CD4-positive, alpha-beta T cell treated with Interleukin-21 for 1 hour (primary cell): Measurements from ENCODE around the gene SH3RF1.
"Not testable (repeated sequence)": the region's sequence is repeated elsewhere in the genome, so short reads cannot be mapped to it uniquely, and the experiment has no call there.

Experiments used
- DNase-seq: peaks from one replicate; pipeline ENCODE4 v3.0.0-alpha.2; 2020

SH3RF1 gene

DNA sequence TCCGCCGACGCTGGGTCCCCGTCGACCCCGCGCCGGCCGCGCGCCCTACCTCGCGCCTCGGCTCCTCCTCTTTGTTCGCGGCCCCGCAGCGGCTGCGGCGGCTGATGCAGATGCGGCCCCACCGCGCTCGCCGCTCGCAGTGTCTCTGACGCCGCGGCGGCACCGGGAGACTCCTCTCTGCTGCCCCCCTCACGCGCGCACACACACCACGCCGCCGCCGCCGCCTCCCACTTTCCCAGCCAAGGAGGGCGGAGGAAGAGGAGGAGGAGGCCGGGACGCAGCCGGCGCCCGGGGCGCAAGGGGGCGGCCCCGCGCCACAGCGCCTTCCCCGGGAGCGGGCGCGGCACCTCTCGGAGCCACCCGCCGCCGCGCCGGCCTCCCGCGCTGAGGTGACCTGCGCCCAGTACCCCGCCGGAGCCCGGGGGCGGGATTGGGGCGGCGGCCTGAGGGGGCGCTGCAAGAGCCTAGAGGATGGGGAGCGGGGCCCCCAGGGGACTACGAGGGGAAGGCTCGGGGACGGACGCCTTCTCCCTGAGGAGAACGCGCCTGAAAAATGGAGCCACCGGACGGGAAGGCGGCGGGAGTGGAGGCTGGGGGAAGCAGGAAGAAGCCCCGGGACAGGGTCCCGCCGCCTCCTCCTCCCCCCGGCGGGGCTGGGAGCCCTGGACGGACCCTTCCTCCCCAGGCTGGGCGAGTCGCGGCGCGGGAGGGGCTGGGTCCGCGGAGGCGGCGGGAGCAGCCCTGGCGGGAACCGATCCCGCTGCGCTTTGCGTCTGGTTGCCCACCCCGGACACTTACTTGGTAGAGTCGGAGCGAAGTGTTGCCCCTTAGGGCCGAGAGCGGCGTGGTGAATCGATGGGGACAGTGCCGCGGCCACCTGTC, at the start of gene SH3RF1:
SH3RF1 (minus strand) TSS at position 147 of the 882 bp plus-strand sequence. CDS start 1,744 bp downstream, outside the sequence.
- DNase-seq: no peak

DNA sequence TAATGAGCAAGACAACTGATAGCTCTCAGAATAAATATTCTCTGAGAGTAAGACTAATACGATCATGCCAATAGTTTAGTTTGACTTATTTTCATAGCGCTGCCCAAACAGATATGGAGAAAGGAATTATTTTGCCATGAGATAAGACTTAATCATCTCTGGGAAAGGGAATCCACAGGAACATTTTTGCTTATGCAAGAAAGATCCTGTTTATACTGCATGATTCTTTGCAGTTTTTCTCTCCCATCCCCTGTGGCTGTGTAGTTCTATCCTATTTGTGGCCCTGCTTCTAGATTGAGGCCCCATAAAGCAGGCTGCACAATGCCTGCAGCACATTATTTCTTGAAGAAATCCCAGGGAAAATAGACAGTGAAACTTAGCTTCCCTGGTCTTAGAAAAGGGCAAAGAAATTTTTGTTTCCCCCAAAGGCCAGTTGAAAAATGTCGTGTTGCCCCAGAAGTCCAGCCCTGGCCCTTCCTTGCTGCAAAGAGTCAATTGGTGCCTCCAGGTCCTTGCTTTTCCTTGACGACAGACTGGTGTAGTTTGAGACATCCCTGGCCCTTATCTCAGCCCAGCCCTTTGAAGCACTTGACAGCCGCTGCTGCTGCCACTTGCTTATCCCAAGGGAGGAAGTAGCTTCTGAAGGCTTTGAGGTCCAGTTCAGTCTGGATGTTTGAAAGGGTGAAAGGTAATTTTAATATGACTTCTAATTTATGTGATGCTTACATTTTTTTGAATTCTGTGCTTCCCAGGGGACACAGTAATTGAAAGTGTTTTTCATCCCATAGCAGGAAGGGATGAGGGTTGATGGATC, 45.0 kb upstream of the SH3RF1 start:
- no peak for DNase-seq

DNA sequence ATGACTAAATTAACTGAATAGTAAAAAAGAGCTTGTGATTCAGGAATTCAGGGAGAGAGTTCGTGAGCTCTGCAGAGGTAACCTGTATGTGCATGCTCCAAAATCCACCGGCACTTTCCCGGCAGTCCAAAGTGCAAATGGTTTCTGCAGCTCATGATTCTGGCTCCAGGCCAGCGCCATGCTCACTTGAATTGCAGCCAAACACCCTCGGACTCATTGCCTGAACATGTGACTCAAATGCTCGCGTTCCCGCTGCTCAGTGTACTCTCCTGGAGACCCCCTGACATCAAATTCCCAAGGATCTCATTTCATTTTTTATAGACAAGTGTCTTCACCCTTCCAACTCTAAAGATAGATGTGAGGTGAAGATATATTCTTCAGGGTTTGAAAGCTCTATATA, 44.1 kb upstream of the SH3RF1 start:
- DNase-seq: no peak

DNA sequence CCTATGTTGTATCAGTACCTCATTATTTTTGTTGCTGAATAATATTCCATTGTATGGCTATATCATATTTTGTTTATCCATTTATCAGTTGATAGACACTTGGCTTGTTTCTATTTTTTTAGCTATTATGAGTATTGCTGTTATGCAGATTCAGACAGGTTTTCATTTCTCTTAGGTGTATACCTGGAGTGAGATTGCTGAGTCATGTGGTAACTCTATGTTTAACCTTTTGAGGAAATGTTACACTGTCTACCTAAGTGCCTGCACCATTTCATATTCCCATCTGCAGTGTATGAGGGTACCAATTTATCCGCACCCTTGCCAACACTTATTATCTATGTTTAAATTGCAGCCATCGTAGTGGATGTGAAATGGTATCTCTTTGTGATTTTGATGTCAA, 43.0 kb upstream of the SH3RF1 start:
- DNase-seq: no peak

DNA sequence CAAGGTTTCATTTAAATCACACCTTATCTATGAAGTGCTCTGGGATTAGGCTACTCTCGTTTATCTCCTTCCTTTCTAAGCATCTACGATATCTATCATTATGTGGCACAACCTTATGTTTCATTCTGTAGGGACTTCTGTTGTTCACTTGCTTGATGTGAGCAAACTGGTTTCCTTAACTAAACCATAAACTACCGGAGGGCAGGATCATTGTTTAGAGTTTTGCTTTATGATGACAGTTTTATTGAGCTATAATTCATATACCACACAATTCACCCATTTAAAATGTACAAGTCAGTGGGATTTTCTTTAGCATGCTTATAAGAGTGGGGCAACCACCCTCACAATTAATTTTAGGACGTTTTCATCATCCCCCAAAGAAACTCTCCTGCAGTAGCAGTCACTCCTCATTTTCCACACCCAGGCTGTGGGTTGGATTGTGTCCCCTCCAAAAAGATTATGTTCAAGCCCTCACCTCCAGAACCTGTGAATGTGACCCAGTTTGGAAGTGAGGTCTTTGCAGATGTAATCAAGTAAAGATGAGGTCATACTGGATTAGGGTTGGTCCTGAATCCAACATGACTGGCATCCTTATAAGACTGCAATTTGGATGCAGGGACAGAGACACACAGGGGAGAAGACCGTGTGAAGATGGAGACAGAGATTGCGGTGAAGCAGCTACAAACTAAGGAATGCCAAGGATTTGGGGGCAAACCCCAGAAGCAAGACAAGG, 42.1 kb upstream of the SH3RF1 start:
- DNase-seq: no peak

DNA sequence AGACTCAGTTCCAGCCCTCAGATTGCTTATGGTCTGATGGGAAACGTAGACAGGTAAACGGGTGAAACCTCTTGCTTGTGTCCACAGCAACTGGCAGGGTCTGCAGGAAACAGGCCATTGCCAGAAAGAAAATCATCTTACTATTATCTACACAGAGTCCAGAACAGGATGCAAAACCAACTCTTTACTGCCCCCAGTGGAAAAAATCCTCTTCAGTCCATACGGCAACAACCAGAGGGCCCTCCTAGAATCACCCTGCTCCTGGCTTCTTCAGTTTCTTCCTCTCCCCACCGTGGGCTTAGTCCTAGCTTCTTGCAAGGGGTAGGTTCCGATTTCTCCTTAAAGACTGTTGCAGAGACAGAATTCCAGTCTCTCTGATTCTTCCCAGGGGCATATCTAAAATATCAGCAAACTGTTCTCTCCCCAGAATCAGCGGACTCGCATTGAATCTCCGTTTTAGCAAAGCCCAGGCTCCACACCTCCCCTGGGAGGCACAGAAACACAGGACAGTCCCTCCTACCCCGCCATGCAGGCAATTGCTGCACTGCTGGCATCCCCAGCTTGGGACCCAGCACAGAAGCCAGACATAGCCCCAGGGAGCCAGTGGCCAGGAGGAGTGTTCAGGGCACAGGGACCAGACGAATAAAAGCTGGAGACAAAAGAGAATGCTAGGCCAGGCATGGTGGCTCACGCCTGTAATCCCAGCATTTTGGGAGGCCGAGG, 41.0 kb upstream of the SH3RF1 start:
- peak; percentile 17 for DNase-seq

DNA sequence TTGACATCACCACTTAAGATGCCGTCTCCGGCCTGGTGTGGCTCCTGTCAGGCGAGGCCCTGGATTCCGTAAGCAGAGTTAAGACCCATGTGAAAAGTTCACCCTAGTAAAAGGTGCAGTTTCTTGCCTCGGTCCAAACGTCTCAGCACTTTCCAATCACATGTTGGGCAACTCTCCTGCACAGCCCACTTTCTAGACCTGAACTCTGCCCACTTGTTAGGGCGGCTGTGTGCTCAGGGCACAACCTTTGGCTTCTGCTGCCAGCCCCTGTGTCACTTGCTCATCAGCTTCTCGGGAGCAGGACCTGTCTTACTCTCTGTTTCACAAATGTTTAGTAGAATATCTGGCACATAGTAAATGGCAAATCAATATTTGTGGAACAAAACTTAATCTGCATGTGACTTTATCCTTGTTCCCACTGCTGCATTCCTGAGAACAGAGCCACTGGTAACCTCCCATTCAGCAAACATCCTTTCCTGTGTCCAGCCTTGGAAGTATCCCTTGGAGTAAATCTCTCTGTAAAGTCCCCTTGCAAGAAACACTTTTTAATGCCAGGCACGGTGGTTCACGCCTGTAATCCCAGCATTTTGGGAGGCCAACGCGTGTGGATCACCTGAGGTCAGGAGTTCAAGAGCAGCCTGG, 38.7 kb upstream of the SH3RF1 start:
- no peak for DNase-seq

DNA sequence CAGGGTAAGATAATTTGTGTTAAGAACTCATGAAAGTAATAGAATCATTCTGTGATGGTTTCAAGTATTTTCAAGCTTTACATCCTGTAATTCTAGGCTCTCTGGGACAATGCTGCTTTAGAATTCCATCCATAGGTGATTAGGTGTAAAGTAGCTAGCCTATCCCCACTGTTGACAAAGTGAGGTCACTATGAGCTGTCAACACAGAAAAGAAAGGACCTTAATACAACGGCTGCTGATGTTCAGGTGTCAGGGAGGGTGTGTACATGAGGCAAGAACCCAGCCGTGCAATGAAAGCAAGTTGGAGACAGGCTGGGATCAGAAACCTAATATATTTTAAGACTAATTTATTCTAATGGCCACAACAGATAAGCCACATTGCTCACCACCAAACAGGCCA, 36.8 kb upstream of the SH3RF1 start:
- DNase-seq: no peak

DNA sequence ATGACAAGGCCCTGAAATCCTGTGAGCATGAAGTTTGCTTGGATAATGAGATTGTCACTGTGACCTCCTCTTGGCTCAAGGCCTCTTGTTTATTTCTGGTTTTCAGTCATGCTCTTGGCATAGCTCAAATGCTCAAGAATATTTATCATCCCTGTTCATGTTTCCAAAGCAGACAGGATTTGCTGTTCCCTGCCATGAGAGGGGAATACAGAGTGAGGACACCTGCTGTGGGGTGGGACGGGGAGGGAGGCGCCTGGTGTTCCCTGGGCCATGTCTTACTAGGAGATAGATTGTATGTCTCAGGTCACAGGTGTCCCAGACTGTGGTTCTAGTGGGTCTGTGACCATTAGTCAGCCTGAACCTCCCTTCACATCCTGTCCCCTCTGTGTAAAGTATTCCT, 34.9 kb upstream of the SH3RF1 start:
- DNase-seq: no peak

DNA sequence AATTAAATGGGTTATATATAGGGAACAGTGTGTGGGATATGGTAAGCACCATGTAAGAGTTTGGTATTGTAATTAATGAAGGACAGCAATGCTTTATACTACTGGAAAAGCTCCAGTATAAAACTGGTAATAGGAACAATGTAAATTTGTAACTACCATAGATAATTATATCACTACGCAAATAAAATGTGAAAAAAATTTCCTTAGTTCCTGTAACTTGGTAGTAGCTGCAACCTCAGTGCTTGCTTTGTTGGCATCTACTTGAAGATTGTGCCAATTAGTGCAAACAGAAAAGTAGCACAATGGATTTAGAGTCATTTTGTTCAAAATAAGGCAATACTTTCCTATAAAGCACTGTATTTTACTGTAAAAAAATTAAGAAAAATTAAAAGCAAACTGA, 34.4 kb upstream of the SH3RF1 start:
- DNase-seq: no peak

DNA sequence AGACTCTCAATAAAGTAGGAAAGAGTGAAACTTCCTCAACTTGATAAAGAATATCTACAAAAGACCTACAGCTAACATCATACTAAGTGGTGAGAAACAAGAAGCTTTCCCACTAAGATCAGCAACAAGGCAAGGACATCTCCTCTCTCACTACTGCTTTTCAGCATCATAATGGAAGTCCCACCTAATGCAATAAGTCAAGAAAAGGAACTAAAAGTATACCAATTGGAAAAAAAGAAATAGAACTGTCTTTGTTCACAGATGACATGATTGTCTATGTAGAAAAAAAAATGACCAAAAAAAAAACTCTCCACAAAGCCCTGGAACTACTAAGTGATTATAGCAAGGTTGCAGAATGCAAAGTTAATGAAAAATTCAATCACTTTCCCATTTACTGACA, 25.1 kb upstream of the SH3RF1 start:
- no peak for DNase-seq

DNA sequence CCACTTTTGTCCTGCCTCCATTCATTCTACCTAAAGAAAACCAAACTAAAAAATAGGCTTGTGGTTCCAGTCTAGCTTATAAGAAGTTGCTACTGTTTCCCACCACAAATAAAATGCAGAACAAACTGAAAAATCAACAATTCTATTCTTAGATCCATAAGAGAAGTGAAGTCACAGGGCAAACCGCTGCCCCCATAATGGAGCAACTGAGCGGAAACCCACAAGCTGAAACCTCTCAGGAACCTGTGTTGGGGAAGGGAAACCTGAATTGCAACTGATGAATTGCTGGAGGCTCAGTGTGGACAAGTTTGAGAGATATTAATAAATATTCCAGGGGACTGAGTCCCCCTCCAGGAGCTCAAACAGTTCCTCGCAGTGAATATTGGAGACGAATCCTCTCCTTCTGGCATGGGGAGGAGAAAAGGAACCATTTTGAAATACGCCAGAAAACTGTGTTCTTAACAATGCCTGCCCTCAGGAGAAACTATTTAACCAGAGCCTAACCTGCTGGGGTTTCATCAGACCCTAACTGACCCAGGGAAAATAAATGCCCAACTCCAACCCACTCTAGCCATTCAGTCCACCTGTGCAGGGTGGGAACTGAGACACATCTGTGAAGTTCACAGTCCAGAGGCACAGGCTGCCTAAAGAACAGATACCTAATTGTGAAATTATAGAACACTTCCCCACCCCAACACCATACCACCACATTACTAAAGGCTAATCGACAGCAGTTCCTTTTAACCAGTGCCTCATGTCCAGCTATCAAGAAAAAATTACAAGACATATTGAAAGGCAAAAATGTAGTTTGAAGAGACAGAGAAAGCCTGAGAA, 22.8 kb upstream of the SH3RF1 start:
- no peak for DNase-seq

DNA sequence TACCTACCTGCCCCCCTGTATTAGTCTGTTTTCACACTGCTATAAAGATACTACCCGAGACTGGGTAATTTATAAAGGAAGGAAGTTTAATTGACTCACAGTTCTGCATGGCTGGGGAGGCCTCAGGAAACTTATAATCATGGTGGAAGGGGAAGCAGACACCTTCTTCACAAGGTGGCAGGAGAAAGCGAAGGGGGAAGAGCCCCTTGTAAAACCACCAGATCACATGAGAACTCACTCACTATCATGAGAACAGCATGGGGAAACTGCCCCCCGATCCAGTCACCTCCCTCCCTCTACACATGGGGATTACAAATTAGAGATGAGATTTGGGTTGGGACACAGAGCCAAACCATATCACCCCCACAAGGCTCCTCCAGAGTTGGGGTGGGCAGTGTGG, 17.2 kb upstream of the SH3RF1 start:
- not testable (repeated sequence) for DNase-seq

DNA sequence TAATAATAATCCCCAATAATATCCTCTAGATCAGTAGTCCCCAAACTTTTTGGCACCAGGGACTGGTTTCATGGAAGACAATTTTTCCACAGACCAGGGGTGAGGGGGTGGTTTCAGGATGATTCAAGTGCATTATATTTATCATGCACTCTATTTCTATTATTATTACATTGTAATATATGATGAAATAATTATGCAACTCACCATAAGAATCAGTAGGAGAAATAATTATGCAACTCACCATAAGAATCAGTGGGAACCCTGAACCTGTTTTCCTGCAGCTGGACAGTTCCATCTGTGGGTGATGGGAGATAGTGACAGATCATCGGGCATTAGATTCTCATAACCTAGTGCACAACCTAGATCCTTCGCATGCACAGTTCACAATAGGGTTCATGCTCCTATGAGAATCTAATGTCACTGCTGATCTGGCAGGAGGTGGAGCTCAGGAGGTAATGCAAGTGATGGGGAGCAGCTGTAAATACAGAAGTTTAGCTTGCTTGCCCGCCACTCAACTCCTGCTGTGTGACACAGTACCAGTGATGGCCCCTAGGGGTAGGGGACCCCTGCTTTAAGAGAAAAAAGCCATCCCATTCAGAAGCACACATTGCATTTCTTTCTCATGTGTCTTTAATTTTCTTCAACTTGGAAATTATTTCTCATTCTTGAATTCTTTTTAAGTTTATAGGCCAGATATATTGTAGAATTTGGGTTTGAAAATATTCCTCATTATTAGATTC, 16.0 kb upstream of the SH3RF1 start:
- no peak for DNase-seq

DNA sequence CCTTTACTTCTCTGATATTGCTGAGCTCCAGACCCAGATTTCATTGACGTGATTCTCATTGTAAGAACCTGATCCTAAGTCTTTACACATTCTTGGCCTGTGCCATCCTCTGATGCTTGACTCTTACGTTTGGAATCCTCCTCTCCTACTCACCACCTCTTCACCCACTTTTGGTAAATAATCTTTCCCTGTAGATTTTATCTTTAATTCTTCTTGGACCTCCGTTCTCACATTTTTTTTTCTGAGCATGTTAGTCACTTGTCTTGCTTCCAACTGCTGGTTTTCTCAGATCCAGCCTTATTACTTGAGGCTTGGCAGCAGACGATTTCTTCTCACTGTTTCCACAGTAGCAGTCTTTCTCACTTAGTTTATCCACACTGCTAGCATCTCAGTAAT, 12.4 kb upstream of the SH3RF1 start:
- no peak for DNase-seq

DNA sequence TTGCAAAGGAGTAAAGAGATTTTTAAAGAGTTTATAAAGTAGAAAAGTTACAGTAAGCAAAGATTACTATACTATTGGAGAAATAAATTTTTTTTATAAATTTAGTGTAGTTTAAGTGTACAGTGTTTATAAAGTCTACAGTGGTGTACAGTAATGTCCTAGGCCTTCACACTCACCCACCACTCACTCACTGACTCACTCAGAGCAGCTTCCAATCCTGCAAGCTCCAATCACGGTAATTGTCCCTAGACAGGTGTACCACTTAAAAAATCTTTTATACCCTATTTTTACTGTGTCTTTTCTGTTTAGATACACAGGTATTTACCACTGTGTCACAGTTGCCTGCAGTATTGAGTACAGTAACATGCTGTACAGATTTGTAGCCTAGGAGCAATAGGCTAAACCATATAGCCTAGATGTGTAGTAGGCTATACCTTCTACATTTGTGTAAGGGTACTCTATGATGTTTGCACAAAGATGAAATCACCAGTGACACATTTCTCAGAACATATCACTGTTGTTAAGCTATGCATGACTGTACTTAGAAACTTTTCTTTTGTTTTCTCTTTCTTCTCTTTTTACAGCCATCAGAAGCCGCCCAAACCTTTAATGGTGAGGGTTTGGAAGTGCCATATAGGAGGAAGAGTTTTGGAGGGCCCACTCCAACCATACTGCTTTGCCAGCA, 11.8 kb upstream of the SH3RF1 start:
- no peak for DNase-seq

DNA sequence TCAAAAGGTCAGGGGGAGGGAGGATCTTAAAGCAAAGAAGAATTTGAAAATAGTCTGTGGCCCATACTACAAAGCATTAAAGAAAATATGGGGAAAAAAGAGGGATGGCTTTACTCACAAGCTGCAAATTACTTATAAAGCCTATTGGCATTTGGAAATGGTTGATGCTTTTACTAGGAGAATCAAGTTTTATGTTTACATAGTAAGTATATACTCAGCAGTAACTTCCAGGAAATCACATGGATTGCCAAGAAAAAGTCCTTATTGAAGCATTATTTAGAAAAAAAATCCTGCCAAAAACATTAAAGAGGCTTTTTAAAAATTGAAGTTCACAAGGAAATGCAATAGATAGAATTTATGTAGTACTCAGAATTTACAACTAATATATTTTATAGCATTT, 8.4 kb upstream of the SH3RF1 start:
- DNase-seq: no peak

DNA sequence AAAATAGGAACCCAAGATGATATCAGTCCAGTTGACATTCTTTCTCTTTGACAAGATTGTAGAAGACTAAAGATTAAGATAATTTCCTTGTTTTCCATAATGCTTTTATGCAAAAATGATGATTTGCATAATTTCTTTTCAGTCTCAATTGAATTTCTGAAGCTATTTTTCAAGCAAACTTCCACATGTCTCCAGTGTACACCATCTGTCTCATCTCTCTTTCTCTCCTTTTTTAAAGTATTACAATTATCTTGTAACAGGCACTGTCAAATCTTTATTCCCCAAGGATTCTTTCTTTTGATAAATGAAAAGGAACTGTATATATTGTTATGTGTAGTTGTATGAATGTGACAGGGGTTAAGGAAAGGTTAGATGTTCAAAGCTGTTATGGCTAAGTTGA, 7.9 kb upstream of the SH3RF1 start:
- no peak for DNase-seq

DNA sequence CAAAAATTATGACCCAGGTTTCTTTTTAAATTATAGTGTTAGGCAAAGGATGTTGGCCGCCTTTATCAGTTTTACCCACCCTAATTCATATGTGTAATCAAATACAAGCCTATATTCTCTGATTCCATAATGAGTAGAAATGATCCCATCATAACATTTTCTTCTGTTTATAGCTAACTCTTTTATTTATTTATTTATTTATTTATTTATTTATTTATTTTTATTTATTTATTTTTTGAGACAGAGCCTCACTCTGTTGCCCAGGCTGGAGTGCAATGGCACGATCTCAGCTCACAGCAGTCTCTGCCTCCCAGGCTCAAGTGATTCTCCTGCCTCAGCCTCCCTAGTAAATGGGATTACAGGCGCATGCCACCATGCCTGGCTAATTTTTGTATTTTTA, 7.1 kb upstream of the SH3RF1 start:
- DNase-seq: not testable (repeated sequence)

DNA sequence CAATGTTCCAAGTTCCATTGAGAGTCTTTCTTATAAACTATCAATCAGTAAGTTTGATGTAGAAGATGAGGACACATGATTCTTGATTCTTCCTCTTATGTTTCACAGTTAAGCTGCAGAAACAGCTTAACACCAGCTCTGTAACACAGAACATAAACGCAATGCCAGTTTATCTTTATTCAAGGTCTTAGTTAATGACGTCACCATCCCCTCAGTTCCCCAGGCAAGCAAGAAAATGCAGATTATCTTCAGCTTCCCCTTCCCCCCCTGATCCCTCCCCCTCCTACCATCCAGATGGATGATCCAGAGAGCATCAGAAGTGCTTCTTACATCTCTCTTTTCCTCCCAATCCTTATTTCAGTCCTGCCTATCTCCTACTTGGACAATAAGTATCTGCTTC, 4.4 kb upstream of the SH3RF1 start:
- DNase-seq: no peak
